Dermis blood vessel endothelial cell (primary cell): ENCODE measurements around the gene GRAMD4. TPM values are rescaled to one million over a fixed set of nuclear protein-coding genes. Genes with fewer than 3 reads are reported as not detected.

ENCODE experiments used
- total RNA-seq: library from RNA; depleted of rRNA; stranded (reverse); fragments of >200 nt; gene quantifications from 2 replicates; pipeline ENCODE4 v1.2.3, GENCODE V29; 2014

GRAMD4 gene
- total RNA-seq, 1 donor from 2014 or later, result 58.5 TPM

Other genes starting within 250 kb of the GRAMD4 start
- gene CELSR1, start 82.8 kb upstream of the GRAMD4 start, total RNA-seq, result 28.2 and 45.6 TPM in 2 replicates
- 87.8 and 106 TPM in 2 replicates for gene CERK, start 117.9 kb downstream of the GRAMD4 start, total RNA-seq
- gene TBC1D22A, start 142.3 kb downstream of the GRAMD4 start, total RNA-seq, result 19.4 and 23.8 TPM in 2 replicates